ENCODE results near the gene POLR3E.

DNA sequence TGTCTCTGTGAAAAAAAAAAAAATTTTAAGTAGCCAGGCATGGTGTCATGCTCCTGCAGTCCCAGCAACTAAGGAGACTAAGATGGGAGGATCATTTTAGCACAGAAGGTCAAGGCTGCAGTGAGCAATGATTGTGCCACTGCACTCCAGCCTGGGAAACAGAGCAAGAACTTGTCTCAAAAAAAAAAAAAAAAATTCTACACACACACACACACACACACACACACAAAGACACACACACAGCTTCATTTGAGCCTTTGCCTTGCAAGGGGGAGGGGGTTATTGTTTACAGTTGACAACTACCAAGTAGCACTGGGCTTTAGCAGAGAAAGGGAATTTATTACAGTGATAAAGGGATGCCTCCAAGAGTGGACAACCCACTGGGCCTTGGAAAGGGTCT lies 4.9 kb upstream of the POLR3E start:
- TF ChIP-seq, protein P1, sequence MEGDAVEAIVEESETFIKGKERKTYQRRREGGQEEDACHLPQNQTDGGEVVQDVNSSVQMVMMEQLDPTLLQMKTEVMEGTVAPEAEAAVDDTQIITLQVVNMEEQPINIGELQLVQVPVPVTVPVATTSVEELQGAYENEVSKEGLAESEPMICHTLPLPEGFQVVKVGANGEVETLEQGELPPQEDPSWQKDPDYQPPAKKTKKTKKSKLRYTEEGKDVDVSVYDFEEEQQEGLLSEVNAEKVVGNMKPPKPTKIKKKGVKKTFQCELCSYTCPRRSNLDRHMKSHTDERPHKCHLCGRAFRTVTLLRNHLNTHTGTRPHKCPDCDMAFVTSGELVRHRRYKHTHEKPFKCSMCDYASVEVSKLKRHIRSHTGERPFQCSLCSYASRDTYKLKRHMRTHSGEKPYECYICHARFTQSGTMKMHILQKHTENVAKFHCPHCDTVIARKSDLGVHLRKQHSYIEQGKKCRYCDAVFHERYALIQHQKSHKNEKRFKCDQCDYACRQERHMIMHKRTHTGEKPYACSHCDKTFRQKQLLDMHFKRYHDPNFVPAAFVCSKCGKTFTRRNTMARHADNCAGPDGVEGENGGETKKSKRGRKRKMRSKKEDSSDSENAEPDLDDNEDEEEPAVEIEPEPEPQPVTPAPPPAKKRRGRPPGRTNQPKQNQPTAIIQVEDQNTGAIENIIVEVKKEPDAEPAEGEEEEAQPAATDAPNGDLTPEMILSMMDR (IDR thresholded peaks at IDR 0.05; ENCODE audit: extremely low read depth in 1 of 2, insufficient read depth in 1 of 2, low read depth in 1 of 2, low read length in 2 of 2): no peak
- TF ChIP-seq MYC (IDR thresholded peaks at IDR 0.05; ENCODE audit: low read depth, low read length): no peak
- no peak for TF ChIP-seq JUN (IDR thresholded peaks at IDR 0.05; ENCODE audit: borderline replicate concordance, insufficient read depth, insufficient read length, low read depth)
- TF ChIP-seq POLR2A (IDR thresholded peaks at IDR 0.05; ENCODE audit: low read depth, low read length): no peak
- no peak for TF ChIP-seq EZH2 (IDR thresholded peaks at IDR 0.05; ENCODE audit: borderline replicate concordance, low read depth, low read length, severe bottlenecking)
- TF ChIP-seq, protein P2, sequence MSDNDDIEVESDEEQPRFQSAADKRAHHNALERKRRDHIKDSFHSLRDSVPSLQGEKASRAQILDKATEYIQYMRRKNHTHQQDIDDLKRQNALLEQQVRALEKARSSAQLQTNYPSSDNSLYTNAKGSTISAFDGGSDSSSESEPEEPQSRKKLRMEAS (IDR thresholded peaks at IDR 0.05; ENCODE audit: insufficient read depth, insufficient read length): no peak
- TF ChIP-seq POLR2AphosphoS5 (IDR thresholded peaks at IDR 0.05; ENCODE audit: insufficient read depth, low read depth, low read length): no peak
- no peak for TF ChIP-seq GATA2 (IDR thresholded peaks at IDR 0.05; ENCODE audit: insufficient read depth, insufficient read length, low read depth, low read length)
- no peak for TF ChIP-seq FOS (IDR thresholded peaks at IDR 0.05; ENCODE audit: borderline replicate concordance, insufficient read depth, low read length)
